GM12801 (cell line): ENCODE results near the gene ANO10.

Experiments used
- TF ChIP-seq, protein P1 (sequence below): IDR thresholded peaks from one replicate; pipeline ENCODE4 v1.5.1; 2011; ENCODE audit warnings: control low read depth; ENCODE audit not compliant: insufficient read length; ENCODE audit errors: extremely low read depth

ANO10 gene

DNA sequence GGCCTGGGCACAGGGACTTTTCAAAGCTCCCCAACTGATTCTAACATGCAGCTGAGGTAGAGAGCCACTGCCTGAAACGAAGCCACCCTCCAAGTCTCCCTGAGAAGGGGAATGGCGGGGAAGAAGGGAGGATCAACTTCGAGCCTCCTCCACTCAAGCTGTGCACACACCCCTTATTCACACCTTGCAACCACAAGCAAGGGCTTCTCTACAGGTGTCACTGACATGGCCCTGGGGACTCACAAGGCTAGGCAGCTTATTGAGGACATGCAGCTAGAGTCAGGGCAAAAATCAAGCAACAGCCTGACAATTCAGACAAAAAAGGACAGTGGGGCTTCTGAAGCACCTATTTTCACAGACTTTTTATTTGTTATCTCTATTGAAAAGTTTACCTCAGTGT is 250.3 kb downstream of the ANO10 start:
- TF ChIP-seq, protein P1, sequence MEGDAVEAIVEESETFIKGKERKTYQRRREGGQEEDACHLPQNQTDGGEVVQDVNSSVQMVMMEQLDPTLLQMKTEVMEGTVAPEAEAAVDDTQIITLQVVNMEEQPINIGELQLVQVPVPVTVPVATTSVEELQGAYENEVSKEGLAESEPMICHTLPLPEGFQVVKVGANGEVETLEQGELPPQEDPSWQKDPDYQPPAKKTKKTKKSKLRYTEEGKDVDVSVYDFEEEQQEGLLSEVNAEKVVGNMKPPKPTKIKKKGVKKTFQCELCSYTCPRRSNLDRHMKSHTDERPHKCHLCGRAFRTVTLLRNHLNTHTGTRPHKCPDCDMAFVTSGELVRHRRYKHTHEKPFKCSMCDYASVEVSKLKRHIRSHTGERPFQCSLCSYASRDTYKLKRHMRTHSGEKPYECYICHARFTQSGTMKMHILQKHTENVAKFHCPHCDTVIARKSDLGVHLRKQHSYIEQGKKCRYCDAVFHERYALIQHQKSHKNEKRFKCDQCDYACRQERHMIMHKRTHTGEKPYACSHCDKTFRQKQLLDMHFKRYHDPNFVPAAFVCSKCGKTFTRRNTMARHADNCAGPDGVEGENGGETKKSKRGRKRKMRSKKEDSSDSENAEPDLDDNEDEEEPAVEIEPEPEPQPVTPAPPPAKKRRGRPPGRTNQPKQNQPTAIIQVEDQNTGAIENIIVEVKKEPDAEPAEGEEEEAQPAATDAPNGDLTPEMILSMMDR: no peak

DNA sequence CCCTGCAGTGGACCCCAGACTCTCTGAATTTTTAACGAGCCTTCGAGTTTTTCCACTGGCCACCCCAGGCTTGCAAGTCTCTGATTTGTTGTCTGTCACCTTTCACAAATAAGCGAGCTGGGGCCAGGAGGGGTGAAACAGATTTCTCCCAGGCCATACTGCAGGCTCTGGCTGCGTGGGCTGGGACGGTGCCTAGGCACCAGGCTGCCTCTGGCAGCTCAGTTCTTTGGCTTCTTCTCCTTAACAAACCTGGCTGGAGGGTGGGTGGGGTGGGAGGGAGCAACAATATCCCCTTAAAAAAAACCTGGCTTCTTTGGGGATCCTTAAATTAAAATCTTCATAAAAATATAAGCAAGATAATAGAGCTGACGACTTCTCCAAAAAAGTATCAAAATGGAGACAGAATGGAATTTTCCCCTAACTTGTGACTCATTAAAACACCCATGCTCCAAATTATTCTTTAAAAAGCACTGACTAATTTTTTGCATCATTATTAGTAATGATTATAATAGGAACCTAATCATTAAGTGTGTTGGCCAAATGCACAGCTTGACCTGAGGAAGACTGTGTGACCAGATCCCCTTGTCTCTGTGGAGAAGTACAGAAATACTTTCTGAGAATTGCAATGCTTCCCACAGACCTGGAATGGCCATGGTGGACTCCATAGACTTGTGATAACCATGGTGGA is 251.4 kb downstream of the ANO10 start:
- TF ChIP-seq, protein P1: no peak

DNA sequence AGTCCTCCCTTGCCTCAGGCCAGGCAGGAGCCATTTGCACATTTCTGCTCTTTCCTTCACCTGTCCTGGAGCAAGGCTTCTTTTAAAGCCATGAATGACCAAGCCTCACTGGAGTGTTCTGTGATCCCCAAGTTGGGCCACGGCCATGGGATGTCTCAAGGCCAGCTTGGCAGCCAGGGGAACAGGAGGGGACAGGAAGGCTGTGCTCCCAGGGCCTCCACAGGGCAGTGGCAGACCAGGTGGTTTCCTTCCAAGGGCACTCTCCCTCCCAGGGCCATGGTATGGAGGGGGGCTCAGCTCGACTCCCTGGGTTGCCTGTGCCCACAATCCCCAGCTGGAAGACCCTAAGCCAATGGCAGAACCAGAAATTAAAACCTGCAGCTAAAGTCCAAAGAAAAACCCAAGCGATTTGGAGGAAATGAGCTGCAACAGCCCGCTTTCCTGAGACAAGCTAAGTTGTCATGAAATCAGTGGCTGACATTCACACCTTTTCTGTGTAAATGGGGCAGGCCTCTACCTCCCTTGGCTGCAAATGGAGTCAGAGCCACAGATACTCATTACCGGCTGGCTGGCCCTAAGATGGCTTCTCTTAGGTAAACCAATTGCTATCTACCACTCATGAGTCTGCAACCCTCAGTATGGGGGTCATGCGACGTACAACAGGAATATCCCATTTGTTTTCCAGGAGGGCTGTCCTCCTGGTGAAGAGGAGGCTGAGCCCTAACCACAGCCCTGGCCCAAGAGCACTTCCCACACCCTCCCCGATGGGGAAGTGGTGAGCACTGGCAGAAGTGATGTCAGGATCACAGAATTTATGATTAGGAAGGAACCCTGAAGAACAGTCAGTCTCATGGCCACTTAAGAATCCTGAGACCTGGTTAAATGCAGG is 252.2 kb downstream of the ANO10 start:
- TF ChIP-seq, protein P1: no peak

DNA sequence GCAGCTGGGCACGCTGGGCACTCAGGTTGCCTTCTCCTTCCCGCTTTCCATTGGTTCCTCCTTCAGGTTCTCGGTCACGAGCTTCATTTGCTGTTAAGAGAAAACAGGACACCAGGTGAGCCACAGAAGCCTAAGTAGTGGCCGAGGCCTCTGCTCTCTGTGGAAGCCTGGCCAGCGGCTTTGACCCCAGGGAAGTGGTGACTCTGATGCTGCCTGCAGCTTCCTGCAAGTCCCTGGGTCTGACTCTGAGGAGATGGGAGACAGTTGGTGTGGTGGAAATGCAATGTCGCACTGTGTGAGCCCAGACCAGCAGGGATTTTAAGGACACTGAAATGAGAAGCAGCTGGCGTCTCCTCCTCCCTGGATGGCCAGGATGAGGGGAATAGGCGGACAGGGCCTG is 254.9 kb downstream of the ANO10 start:
- TF ChIP-seq, protein P1: no peak

DNA sequence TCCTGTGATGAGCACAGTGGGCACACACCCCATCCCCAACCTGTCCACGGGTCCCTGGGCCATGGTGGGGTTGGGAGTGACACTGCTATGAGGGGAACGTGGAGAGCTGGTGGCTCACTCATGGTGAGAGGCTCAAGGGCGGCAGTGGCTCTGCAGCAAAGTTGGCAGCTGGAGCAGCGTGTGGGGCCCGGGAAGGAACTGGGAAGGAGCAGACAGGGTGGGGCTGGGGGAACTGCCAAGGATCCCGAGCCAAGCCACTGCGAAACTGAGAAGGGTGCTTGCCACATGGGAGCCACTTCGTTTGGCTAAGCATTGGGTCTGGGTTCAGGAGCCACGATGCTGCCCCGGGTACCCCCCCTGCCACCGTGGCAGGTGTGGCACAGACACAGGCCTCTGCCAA is 255.3 kb downstream of the ANO10 start:
- TF ChIP-seq, protein P1: no peak

DNA sequence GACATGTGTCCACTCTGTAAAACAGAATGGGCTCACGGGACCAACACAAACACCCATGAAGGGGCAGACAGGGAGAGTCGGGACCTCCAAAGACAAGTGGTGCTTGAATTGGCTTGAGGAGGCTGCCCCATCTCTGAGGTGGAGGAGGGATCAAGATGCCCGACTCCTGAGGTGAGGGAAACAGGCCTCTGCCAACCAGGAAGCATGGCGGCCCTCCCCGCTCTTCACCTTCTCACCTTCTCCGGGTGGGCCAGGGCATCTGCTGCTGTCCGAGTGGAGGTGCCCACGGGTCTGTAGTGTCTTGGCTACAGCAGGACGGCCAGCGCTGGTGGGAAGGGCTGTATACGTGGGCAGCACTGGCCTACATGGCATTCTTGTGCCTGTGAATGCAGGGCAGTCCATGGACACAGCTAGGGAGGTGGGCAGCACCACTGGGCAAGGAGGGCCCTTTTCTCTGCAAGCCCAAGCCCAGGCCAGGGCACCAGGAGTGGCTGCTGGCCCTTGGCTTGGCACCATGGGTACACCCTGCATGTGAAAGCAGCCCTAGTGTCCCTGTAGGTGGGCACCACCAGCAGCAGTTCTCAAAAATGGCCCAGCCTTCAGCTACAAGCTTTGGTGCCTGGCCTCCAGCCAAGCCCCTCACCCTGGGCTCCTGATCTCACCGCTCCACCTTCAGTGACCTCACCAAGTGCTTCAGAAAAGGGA is 256.1 kb downstream of the ANO10 start:
- TF ChIP-seq, protein P1: no peak

DNA sequence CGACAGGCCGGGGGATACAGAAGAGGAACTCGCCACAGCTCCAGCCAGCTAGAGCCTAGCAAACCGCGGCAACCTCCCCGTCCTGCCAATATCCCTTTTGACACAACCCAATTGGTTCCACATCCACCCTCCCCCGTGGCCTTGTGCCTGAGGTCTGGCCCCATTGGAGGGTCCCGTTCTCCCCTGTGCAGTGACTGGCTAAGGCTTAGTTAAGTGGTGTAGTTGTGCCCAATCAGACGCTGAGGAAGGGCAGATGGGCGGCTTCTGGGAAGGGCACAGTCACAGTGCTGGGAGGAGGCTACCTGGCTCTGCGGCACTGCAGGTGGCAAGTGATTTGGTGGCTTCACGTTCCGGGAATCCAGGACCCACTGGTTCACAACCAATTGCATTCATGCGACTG is 256.9 kb downstream of the ANO10 start:
- TF ChIP-seq, protein P1: no peak
